GM12878 (cell line): Measurements from ENCODE around the gene MAB21L3. TPM values are rescaled to one million over a fixed set of nuclear protein-coding genes. Genes with fewer than 3 reads are reported as not detected.

Experiments used
- ATAC-seq: fragments of 200-7000 bp; cut with Tn5 transposase; 3 replicates; pipeline ENCODE4 v1.9.1; 2020; ENCODE audit warnings: mild to moderate bottlenecking, moderate library complexity
- BruUV-seq: library from RNA; stranded (reverse); fragments of 400-500 nt; replicated peaks from 2 replicates; lab custom pipeline; 2021; lab: Mats Ljungman, UMichigan
- CTCF ChIA-PET: fragments of 300-600 bp; sonication (Branson Sonifier 250); formaldehyde crosslinking; extraction: SDS; loops from one replicate; lab custom pipeline; 2021; ENCODE audit warnings: inconsistent platforms; lab: Yijun Ruan, JAX
- POLR2A ChIA-PET: fragments of 350-600 bp; formaldehyde crosslinking; extraction: SDS; loops from one replicate; lab custom pipeline; 2021; ENCODE audit warnings: inconsistent platforms; lab: Charles Lee
- RAD21 ChIA-PET: fragments of 300-600 bp; sonication (Branson Sonifier 250); formaldehyde crosslinking; loops from one replicate; lab custom pipeline; 2023; ENCODE audit warnings: antibody characterized with exemption; ENCODE audit not compliant: unreplicated experiment; lab: Charles Lee
- SMC1A ChIA-PET: fragments of 300-600 bp; sonication (Branson Sonifier 250); formaldehyde crosslinking; loops from one replicate; lab custom pipeline; 2023; ENCODE audit not compliant: unreplicated experiment, uncharacterized antibody; lab: Charles Lee
- DNase-seq: peaks from one replicate; pipeline ENCODE4 v3.0.0-alpha.2; 2011; ENCODE audit warnings: low read depth, low spot score
- FAIRE-seq: peaks from 3 replicates; lab custom pipeline; 2011; peaks lifted over from hg19 to GRCh38; lab: Jason Lieb, UNC
- H2AFZ ChIP-seq: 2 replicates; pipeline ENCODE4 v1.6.0; 2011; ENCODE audit warnings: low read depth, low read length, control low read depth; ENCODE audit not compliant: control insufficient read depth
- H3K27ac ChIP-seq: 2 replicates; pipeline ENCODE4 v1.5.1; 2011; ENCODE audit warnings: control low read depth; ENCODE audit not compliant: control insufficient read depth, insufficient read depth
- H3K27me3 ChIP-seq, 2 experiments: replicated peaks in 1 of 2; 2 replicates each; pipeline versions ENCODE4 v1.6.0 to v1.6.1; 2011; ENCODE audit warnings: low read length in 1 of 2; ENCODE audit not compliant: control insufficient read depth in 2 of 2, insufficient read depth in 2 of 2
- H3K36me3 ChIP-seq, 2 experiments: 2 replicates each; pipeline ENCODE4 v1.5.1; 2011; ENCODE audit warnings: low read length in 1 of 2; ENCODE audit not compliant: control insufficient read depth in 2 of 2, insufficient read depth in 2 of 2
- H3K4me1 ChIP-seq: 2 replicates; pipeline ENCODE4 v1.6.1; 2011; ENCODE audit warnings: mild to moderate bottlenecking, low read length, moderate library complexity, mixed read lengths; ENCODE audit not compliant: control insufficient read depth, insufficient read depth
- H3K4me2 ChIP-seq: 2 replicates; pipeline ENCODE4 v1.6.0; 2011; ENCODE audit warnings: control low read depth; ENCODE audit not compliant: control insufficient read depth, insufficient read depth
- H3K4me3 ChIP-seq: fragments of 200-600 bp; sonication (generic); 2 replicates; pipeline ENCODE4 v1.5.1; 2016
- H3K79me2 ChIP-seq: 2 replicates; pipeline ENCODE4 v1.6.0; 2011; ENCODE audit warnings: low read length; ENCODE audit not compliant: control insufficient read depth, insufficient read depth
- H3K9ac ChIP-seq: 2 replicates; pipeline ENCODE4 v1.8.0; 2011; ENCODE audit warnings: low read length, control low read depth, mixed read lengths; ENCODE audit not compliant: control insufficient read depth, insufficient read depth
- H3K9me3 ChIP-seq: replicated peaks from 3 replicates; pipeline ENCODE4 v1.5.1; 2011; ENCODE audit warnings: mild to moderate bottlenecking, low read length; ENCODE audit not compliant: control insufficient read depth, insufficient read depth
- H4K20me1 ChIP-seq: 2 replicates; pipeline ENCODE4 v1.6.0; 2011; ENCODE audit not compliant: control insufficient read depth, insufficient read depth
- BCL11A ChIP-seq: IDR thresholded peaks from 2 replicates; pipeline ENCODE4 v1.6.1; 2011; ENCODE audit warnings: low read depth, low read length
- CTCF ChIP-seq, 3 experiments: IDR thresholded peaks in 2 of 3; conservative IDR thresholded peaks in 1 of 3; 2 replicates each; pipeline ENCODE4 v1.5.1; 2011; ENCODE audit warnings: low read depth in 3 of 3, low read length in 3 of 3, mild to moderate bottlenecking in 3 of 3, control low read depth in 2 of 3, moderate library complexity in 2 of 3, inconsistent platforms in 1 of 3, mixed read lengths in 1 of 3; ENCODE audit not compliant: control insufficient read depth in 2 of 3, insufficient read depth in 1 of 3; ENCODE audit errors: extremely low read depth in 1 of 3
- CUX1 ChIP-seq: IDR thresholded peaks from 2 replicates; pipeline ENCODE4 v1.6.1; 2012; ENCODE audit warnings: improper control_type of control experiment, low read depth, low read length; ENCODE audit not compliant: insufficient replicate concordance
- DPF2 ChIP-seq: fragments of 450-650 bp; IDR thresholded peaks from 2 replicates; pipeline ENCODE4 v1.6.1; 2017; ENCODE audit warnings: mild to moderate bottlenecking
- IKZF1 ChIP-seq: fragments of 450-650 bp; conservative IDR thresholded peaks from 2 replicates; pipeline ENCODE4 v1.6.1; 2017; ENCODE audit warnings: antibody characterized with exemption, mild to moderate bottlenecking
- IRF4 ChIP-seq: IDR thresholded peaks from 2 replicates; pipeline ENCODE4 v1.6.1; 2011; ENCODE audit warnings: low read depth, low read length
- PAX5 ChIP-seq: IDR thresholded peaks from 2 replicates; pipeline ENCODE4 v1.6.1; 2011; ENCODE audit warnings: low read depth, low read length, borderline replicate concordance
- RAD21 ChIP-seq: IDR thresholded peaks from 2 replicates; pipeline ENCODE4 v1.6.1; 2011; ENCODE audit warnings: mild to moderate bottlenecking, low read depth, low read length, moderate library complexity; ENCODE audit not compliant: insufficient read depth
- RB1 ChIP-seq: fragments of 450-650 bp; formaldehyde crosslinking; IDR thresholded peaks from 2 replicates; pipeline ENCODE4 v1.6.1; 2017; ENCODE audit warnings: mild to moderate bottlenecking, borderline replicate concordance
- RUNX3 ChIP-seq: IDR thresholded peaks from 2 replicates; pipeline ENCODE4 v1.6.1; 2012; ENCODE audit warnings: low read length, inconsistent platforms
- SMARCA5 ChIP-seq: fragments of 450-650 bp; IDR thresholded peaks from 2 replicates; pipeline ENCODE4 v1.6.1; 2017; ENCODE audit warnings: mild to moderate bottlenecking
- ZNF24 ChIP-seq: fragments of 450-650 bp; IDR thresholded peaks from 2 replicates; pipeline ENCODE4 v1.6.1; 2017; ENCODE audit warnings: antibody characterized with exemption, mild to moderate bottlenecking
- WGBS: methylation state at CpG from one replicate; pipeline ENCODE4 v1.1.6; 2016; ENCODE audit warnings: low lambda C conversion rate; ENCODE audit not compliant: insufficient replicate concordance, insufficient coverage; ENCODE audit errors: missing lambda C conversion rate; 5-methylcytosine and 5-hydroxymethylcytosine counted together
- in situ Hi-C: fragments of 300-500 bp; cut with MboI; formaldehyde crosslinking; loops from 9 replicates; pipeline ENCODE4 v1.14.3; 2018; ENCODE audit warnings: mixed read lengths
- intact Hi-C: fragments of 100-400 bp; cut with micrococcal nuclease; formaldehyde crosslinking; loops from one replicate; pipeline ENCODE4 v1.14.2; 2022; ENCODE audit not compliant: unreplicated experiment
- polyA plus RNA-seq, 11 experiments: library from polyadenylated mRNA; depleted of rRNA in 4 of 11; unstranded in 6 of 11; stranded (reverse) in 5 of 11; fragments of >200 nt; fragmentation: Nextera tagmentation in 4 of 11; fragmentation: Illumina TruSeq in 1 of 11; extraction: Ambion mirVana in 4 of 11; extraction: Trizol in 1 of 11; gene quantifications; 1 replicate in 1 of 11; 2 replicates in 10 of 11; pipeline versions ENCODE4 v1.2.1 to v1.2.3, GENCODE V29; 2011 to 2016; ENCODE audit warnings: inconsistent platforms in 2 of 11, missing spikeins in 2 of 11, low read depth in 1 of 11
- total RNA-seq, 4 experiments: library from RNA; depleted of rRNA in 3 of 4; stranded (reverse); fragments of >200 nt in 3 of 4; fragmentation: Illumina TruSeq in 1 of 4; extraction: Trizol in 1 of 4; gene quantifications; 2 replicates each; pipeline versions ENCODE4 v1.2.1 to v1.2.3, GENCODE V29; 2013 to 2021

Gene MAB21L3
- total and polyA plus RNA-seq, 10 of the 15 experiments (the other 5 are each of a cell fraction or from before 2014, with no cell fraction given), result 0.18 to 18.6 (median 1.3) TPM

- CTCF ChIA-PET, result interaction anchor here (0.6 to 1.9 kb wide), 9 partner anchors 13 to 1566 kb away, joined by 3 to 14 read pairs (median 3); no protein-coding TSS in a partner anchor
- Histone ChIP-seq H3K27ac (no peak overlapping the region), H3K36me3 (no peaks in the 10 kb centered on the region), H3K4me3 (peak overlapping the region; percentile 66), H3K79me2 (no peaks in the 10 kb centered on the region), H3K4me2 (peak overlapping the region; percentile 91), H3K4me1 (no peaks in the 10 kb centered on the region), H3K9ac (peak overlapping the region; percentile 19; the same call in 1 of the 2 replicates), H4K20me1 (no peaks in the 10 kb centered on the region), H2AFZ (peak overlapping the region; percentile 71), H3K27me3 (no peaks in the 10 kb centered on the region; a peak in 2 of 4 replicates), H3K9me3 (no peaks in the 10 kb centered on the region)
- intact Hi-C loops, result no loop called here
- RAD21 ChIA-PET, result interaction anchor here (0.6 to 2.7 kb wide), 3 partner anchors 8 to 317 kb away, joined by 3 to 11 read pairs (median 5); no protein-coding TSS in a partner anchor
- SMC1A ChIA-PET, result interaction anchor here (0.9 to 1.2 kb wide), 3 partner anchors 13 to 324 kb away, joined by 3 to 4 read pairs (median 4); no protein-coding TSS in a partner anchor
- ATAC-seq, result peak; percentile 98
- 4% methylated on average over 38 of the region's 42 CpGs for WGBS
- in situ Hi-C loops, result no loop called here
- no TSS peak for BruUV-seq
- DNase-seq, result no peak
- FAIRE-seq, result peak; percentile 52
- POLR2A ChIA-PET, result no interaction called here
- 0 out of 2 replicates have a peak, but pooled peaks have one; percentile 29 for TF ChIP-seq ZNF24
- peak; percentile 59; the same call in 1 of the 2 replicates for TF ChIP-seq DPF2
- TF ChIP-seq BCL11A, result no peak
- no peak for TF ChIP-seq IRF4
- TF ChIP-seq RAD21, result peak; percentile 37; the same call in 1 of the 2 replicates
- no peak for TF ChIP-seq CUX1
- TF ChIP-seq IKZF1, result peak; percentile 64
- TF ChIP-seq SMARCA5, result 0 out of 2 replicates have a peak, but pooled peaks have one; percentile 62
- peak; percentile 68 for TF ChIP-seq RUNX3
- peak; percentile 30; the same call in 1 of the 2 replicates for TF ChIP-seq RB1
- peak; percentile 55; the same call in 1 of the 2 replicates for TF ChIP-seq PAX5
- TF ChIP-seq CTCF (IDR thresholded peaks at IDR 0.05 in 2 of 3, conservative IDR thresholded peaks at IDR 0.05 in 1 of 3; ENCODE audit: control insufficient read depth in 2 of 3, extremely low read depth in 1 of 3, insufficient read depth in 1 of 3, low read depth in 3 of 3, low read length in 3 of 3), result peak; percentile 75 to 87 (median 84)
Observed at GRCh38 chr1:116168277-116169032, 57.3 kb downstream of the MAB21L3 start.
